Hepatocyte (in vitro differentiated cells): ENCODE data around the gene SP8.
A peak's percentile ranks its signal among the peaks of the same experiment; 100 is the strongest.

Source experiments
- EZH2 ChIP-seq: fragments of 200-600 bp; sonication (generic); IDR thresholded peaks from 2 replicates; pipeline ENCODE4 v1.6.1; 2016; ENCODE audit warnings: antibody characterized with exemption, mild to moderate bottlenecking, borderline replicate concordance
- EZH2phosphoT487 ChIP-seq: fragments of 200-600 bp; sonication (generic); IDR thresholded peaks from one replicate; pipeline ENCODE4 v1.6.1; 2018; ENCODE audit warnings: antibody characterized with exemption, mild to moderate bottlenecking, low read depth, moderate library complexity; ENCODE audit not compliant: unreplicated experiment, severe bottlenecking
- TF ChIP-seq, protein P1 (sequence below): fragments of 200-600 bp; sonication (generic); IDR thresholded peaks from 2 replicates; pipeline ENCODE4 v1.5.1; 2016; ENCODE audit warnings: antibody characterized with exemption, mild to moderate bottlenecking; ENCODE audit not compliant: poor library complexity

GRCh38 chr7:20777377-20778062 lies 9.2 kb downstream of the SP8 start:
- TF ChIP-seq, protein P1, sequence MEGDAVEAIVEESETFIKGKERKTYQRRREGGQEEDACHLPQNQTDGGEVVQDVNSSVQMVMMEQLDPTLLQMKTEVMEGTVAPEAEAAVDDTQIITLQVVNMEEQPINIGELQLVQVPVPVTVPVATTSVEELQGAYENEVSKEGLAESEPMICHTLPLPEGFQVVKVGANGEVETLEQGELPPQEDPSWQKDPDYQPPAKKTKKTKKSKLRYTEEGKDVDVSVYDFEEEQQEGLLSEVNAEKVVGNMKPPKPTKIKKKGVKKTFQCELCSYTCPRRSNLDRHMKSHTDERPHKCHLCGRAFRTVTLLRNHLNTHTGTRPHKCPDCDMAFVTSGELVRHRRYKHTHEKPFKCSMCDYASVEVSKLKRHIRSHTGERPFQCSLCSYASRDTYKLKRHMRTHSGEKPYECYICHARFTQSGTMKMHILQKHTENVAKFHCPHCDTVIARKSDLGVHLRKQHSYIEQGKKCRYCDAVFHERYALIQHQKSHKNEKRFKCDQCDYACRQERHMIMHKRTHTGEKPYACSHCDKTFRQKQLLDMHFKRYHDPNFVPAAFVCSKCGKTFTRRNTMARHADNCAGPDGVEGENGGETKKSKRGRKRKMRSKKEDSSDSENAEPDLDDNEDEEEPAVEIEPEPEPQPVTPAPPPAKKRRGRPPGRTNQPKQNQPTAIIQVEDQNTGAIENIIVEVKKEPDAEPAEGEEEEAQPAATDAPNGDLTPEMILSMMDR = no peak
- TF ChIP-seq EZH2 (peak; percentile 23), EZH2phosphoT487 (no peak)
